HFFc6 (cell line): ENCODE data around the gene SPANXB1. TPM values are rescaled to one million over a fixed set of nuclear protein-coding genes. Genes with fewer than 3 reads are reported as not detected.
"Not testable (repeated sequence)": the region's sequence is repeated elsewhere in the genome, so short reads cannot be mapped to it uniquely, and the experiment has no call there.

Source experiments
- DNase-seq: peaks from one replicate; pipeline ENCODE4 v3.0.0-alpha.2; 2018
- H3K27ac Mint-ChIP-seq: 2 replicates; pipeline ENCODE4 v1.8.0; 2020; ENCODE audit warnings: mild to moderate bottlenecking, mixed read lengths
- H3K27me3 Mint-ChIP-seq: 2 replicates; pipeline ENCODE4 v1.8.0; 2021; ENCODE audit warnings: mild to moderate bottlenecking, moderate library complexity, mixed read lengths; ENCODE audit not compliant: insufficient read depth
- H3K36me3 Mint-ChIP-seq: 2 replicates; pipeline ENCODE4 v1.8.0; 2021; ENCODE audit warnings: low read depth, mixed read lengths
- H3K4me1 Mint-ChIP-seq: 2 replicates; pipeline ENCODE4 v1.8.0; 2020; ENCODE audit warnings: low read depth, mixed read lengths
- H3K4me3 Mint-ChIP-seq: 2 replicates; pipeline ENCODE4 v1.8.0; 2020; ENCODE audit warnings: mild to moderate bottlenecking, moderate library complexity, mixed read lengths
- H3K9me3 Mint-ChIP-seq: 2 replicates; pipeline ENCODE4 v1.8.0; 2020; ENCODE audit warnings: mild to moderate bottlenecking, mixed read lengths
- CTCF ChIP-seq: fragments of 200-600 bp; sonication (generic); IDR thresholded peaks from 2 replicates; pipeline ENCODE4 v1.5.0; 2021; ENCODE audit warnings: antibody characterized with exemption, mild to moderate bottlenecking
- long read RNA-seq: library from polyadenylated mRNA; unstranded; transcript quantifications from one replicate; pipeline ENCODE4 v2.0.0, GENCODE V29; 2019
- total RNA-seq, 6 experiments: library from RNA; stranded (reverse); fragmentation: NEBNext Ultra II Directional; extraction: Animal tissue kit (Norgen Biotek cat#: 25700); gene quantifications; 2 replicates in 1 of 6; 3 replicates in 5 of 6; pipeline ENCODE4 v1.2.3, GENCODE V29; 2021

Gene SPANXB1
- 10 to 100 TPM in 1 of 6 experiments, 1 to 10 TPM in 3, not detected in 2; 4.4 to 10.7 (median 7.2) TPM for total RNA-seq
- long read RNA-seq = 0 reads

- H3K9me3 Mint-ChIP-seq, H3K27me3 Mint-ChIP-seq, H3K4me1 Mint-ChIP-seq, H3K27ac Mint-ChIP-seq, H3K4me3 Mint-ChIP-seq, H3K36me3 Mint-ChIP-seq, DNase-seq: not testable (repeated sequence)
These were observed at the start of gene SPANXB1 for GRCh38 chrX:141002568-141002967. SPANXB1 (plus strand) TSS chrX:141002594; CDS start chrX:141002694, 100 bp downstream.

- Mint-ChIP-seq H3K36me3 (no peaks in the 10 kb centered on the region), H3K4me3 (no peak overlapping the region), H3K27ac (no peak overlapping the region), H3K27me3 (peaks cover 1% of the 10 kb centered on the region), H3K9me3 (no peaks in the 10 kb centered on the region), H3K4me1 (no peaks in the 10 kb centered on the region)
- no peak for TF ChIP-seq CTCF
- DNase-seq = no peak
These were observed 35.4 kb upstream of the SPANXB1 start for GRCh38 chrX:140967036-140967435.

- H3K27me3 Mint-ChIP-seq = no peaks in the 10 kb centered on the region
- H3K4me3 Mint-ChIP-seq = no peak overlapping the region
- no peaks in the 10 kb centered on the region for H3K36me3 Mint-ChIP-seq
- no peaks in the 10 kb centered on the region for H3K4me1 Mint-ChIP-seq
- TF ChIP-seq CTCF = no peak
- DNase-seq = no peak
- no peak overlapping the region for H3K27ac Mint-ChIP-seq
- no peaks in the 10 kb centered on the region for H3K9me3 Mint-ChIP-seq
These were observed 31.1 kb upstream of the SPANXB1 start for GRCh38 chrX:140971099-140971795.

GRCh38 chrX:140975472-140975871 lies 26.9 kb upstream of the SPANXB1 start:
- H3K9me3 Mint-ChIP-seq = no peaks in the 10 kb centered on the region
- H3K36me3 Mint-ChIP-seq = no peaks in the 10 kb centered on the region
- H3K4me3 Mint-ChIP-seq = no peak overlapping the region
- no peak for TF ChIP-seq CTCF
- no peak for DNase-seq
- no peaks in the 10 kb centered on the region for H3K4me1 Mint-ChIP-seq
- no peak overlapping the region for H3K27ac Mint-ChIP-seq
- no peaks in the 10 kb centered on the region; the same call in 1 of the 2 replicates for H3K27me3 Mint-ChIP-seq

GRCh38 chrX:140980271-140980670 lies 22.1 kb upstream of the SPANXB1 start:
- no peaks in the 10 kb centered on the region for H3K36me3 Mint-ChIP-seq
- H3K27ac Mint-ChIP-seq = no peak overlapping the region
- no peak for TF ChIP-seq CTCF
- no peak overlapping the region for H3K4me3 Mint-ChIP-seq
- H3K9me3 Mint-ChIP-seq = no peaks in the 10 kb centered on the region
- no peak for DNase-seq
- no peaks in the 10 kb centered on the region for H3K4me1 Mint-ChIP-seq
- no peaks in the 10 kb centered on the region; the same call in none of the 2 replicates for H3K27me3 Mint-ChIP-seq

- H3K36me3 Mint-ChIP-seq = no peaks in the 10 kb centered on the region
- H3K4me3 Mint-ChIP-seq = no peak overlapping the region
- TF ChIP-seq CTCF = no peak
- H3K9me3 Mint-ChIP-seq = no peaks in the 10 kb centered on the region
- H3K27me3 Mint-ChIP-seq = no peaks in the 10 kb centered on the region; the same call in none of the 2 replicates
- no peak overlapping the region for H3K27ac Mint-ChIP-seq
- DNase-seq = no peak
- H3K4me1 Mint-ChIP-seq = no peaks in the 10 kb centered on the region
These were observed 18.7 kb upstream of the SPANXB1 start for GRCh38 chrX:140983730-140984129.

- H3K4me1 Mint-ChIP-seq, H3K9me3 Mint-ChIP-seq, H3K36me3 Mint-ChIP-seq, H3K27ac Mint-ChIP-seq, H3K4me3 Mint-ChIP-seq, H3K27me3 Mint-ChIP-seq, DNase-seq: not testable (repeated sequence)
These were observed 2.8 kb downstream of the SPANXB1 start for GRCh38 chrX:141005243-141005642.

GRCh38 chrX:141044246-141044645 lies 41.9 kb downstream of the SPANXB1 start:
- H3K9me3 Mint-ChIP-seq, H3K27me3 Mint-ChIP-seq, DNase-seq, H3K27ac Mint-ChIP-seq, H3K4me1 Mint-ChIP-seq, H3K36me3 Mint-ChIP-seq, H3K4me3 Mint-ChIP-seq: not testable (repeated sequence)

GRCh38 chrX:141049878-141050277 lies 47.5 kb downstream of the SPANXB1 start:
- H3K4me3 Mint-ChIP-seq, H3K4me1 Mint-ChIP-seq, H3K36me3 Mint-ChIP-seq, H3K27me3 Mint-ChIP-seq, H3K9me3 Mint-ChIP-seq, DNase-seq, H3K27ac Mint-ChIP-seq: not testable (repeated sequence)
